HEK293T (cell line): ENCODE measurements around the gene DRAM1.

Experiments used
- CTCF ChIA-PET: fragments of 350-600 bp; formaldehyde crosslinking; extraction: SDS; loops from one replicate; lab custom pipeline; 2021; ENCODE audit warnings: antibody characterized with exemption, inconsistent platforms; lab: Yijun Ruan, JAX
- POLR2A ChIA-PET: fragments of 350-600 bp; formaldehyde crosslinking; extraction: SDS; loops from one replicate; lab custom pipeline; 2020; ENCODE audit warnings: antibody characterized with exemption, inconsistent platforms; lab: Yijun Ruan, JAX
- DNase-seq: peaks from one replicate; pipeline ENCODE4 v3.0.0; 2012; ENCODE audit warnings: mixed read lengths; ENCODE audit errors: extremely low spot score
- ARNT ChIP-seq: fragments of 450-650 bp; IDR thresholded peaks from 2 replicates; pipeline ENCODE4 v1.6.1; 2017; ENCODE audit warnings: mild to moderate bottlenecking
- BHLHE40 ChIP-seq: fragments of 450-650 bp; IDR thresholded peaks from 2 replicates; pipeline ENCODE4 v1.6.1; 2016; ENCODE audit warnings: mild to moderate bottlenecking, moderate library complexity, borderline replicate concordance
- CTBP1 ChIP-seq: fragments of 450-650 bp; IDR thresholded peaks from 2 replicates; pipeline ENCODE4 v1.6.1; 2016; ENCODE audit warnings: borderline replicate concordance
- ELF4 ChIP-seq: fragments of 450-650 bp; IDR thresholded peaks from 2 replicates; pipeline ENCODE4 v1.6.1; 2017; ENCODE audit warnings: antibody characterized with exemption
- FOXA1 ChIP-seq: fragments of 450-650 bp; IDR thresholded peaks from 2 replicates; pipeline ENCODE4 v1.6.1; 2016; ENCODE audit warnings: mild to moderate bottlenecking
- FOXK2 ChIP-seq: fragments of 450-650 bp; IDR thresholded peaks from 2 replicates; pipeline ENCODE4 v1.6.1; 2016; ENCODE audit warnings: mild to moderate bottlenecking
- FOXM1 ChIP-seq: fragments of 450-650 bp; IDR thresholded peaks from 2 replicates; pipeline ENCODE4 v1.6.1; 2017; ENCODE audit warnings: mild to moderate bottlenecking, borderline replicate concordance
- HDGF ChIP-seq: fragments of 450-650 bp; IDR thresholded peaks from 2 replicates; pipeline ENCODE4 v1.6.1; 2017; ENCODE audit warnings: antibody characterized with exemption, borderline replicate concordance
- L3MBTL2 ChIP-seq: fragments of 450-650 bp; conservative IDR thresholded peaks from 2 replicates; pipeline ENCODE4 v1.6.1; 2016; ENCODE audit warnings: mild to moderate bottlenecking
- LEF1 ChIP-seq: fragments of 450-650 bp; IDR thresholded peaks from 2 replicates; pipeline ENCODE4 v1.6.1; 2017; ENCODE audit warnings: mild to moderate bottlenecking, borderline replicate concordance
- NFRKB ChIP-seq: fragments of 450-650 bp; IDR thresholded peaks from 2 replicates; pipeline ENCODE4 v1.6.1; 2016; ENCODE audit warnings: mild to moderate bottlenecking, moderate library complexity
- SP1 ChIP-seq: fragments of 450-650 bp; IDR thresholded peaks from 2 replicates; pipeline ENCODE4 v1.6.1; 2017
- SUZ12 ChIP-seq: fragments of 450-650 bp; IDR thresholded peaks from 2 replicates; pipeline ENCODE4 v1.6.1; 2016; ENCODE audit warnings: mild to moderate bottlenecking
- TARDBP ChIP-seq: fragments of 450-650 bp; IDR thresholded peaks from 2 replicates; pipeline ENCODE4 v1.6.1; 2016
- ZNF384 ChIP-seq: fragments of 450-650 bp; IDR thresholded peaks from 2 replicates; pipeline ENCODE4 v1.6.1; 2016
- TF ChIP-seq, protein P1 (sequence below): fragments of 450-650 bp; IDR thresholded peaks from 2 replicates; pipeline ENCODE4 v1.6.1; 2016

DRAM1 gene

DNA sequence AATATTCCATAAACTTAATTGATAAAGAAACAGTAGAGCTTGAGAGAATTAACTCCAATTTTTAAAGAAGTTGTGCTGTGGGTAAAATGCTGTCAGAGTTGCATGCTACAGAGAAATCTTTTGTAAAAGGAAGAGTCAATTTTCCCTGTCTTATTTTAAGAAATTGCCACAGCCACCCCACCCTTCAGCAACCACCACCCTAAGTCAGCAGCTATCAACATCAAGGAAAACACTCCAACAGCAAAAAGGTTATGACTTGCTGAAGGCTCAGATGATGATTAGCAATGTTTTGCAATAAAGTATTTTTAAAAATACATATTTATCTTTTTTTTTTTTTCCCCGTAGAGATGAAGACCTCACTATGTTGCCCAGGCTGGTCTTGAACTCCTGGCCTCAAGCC lies 6.5 kb upstream of the DRAM1 start:
- TF ChIP-seq FOXM1 (no peak), FOXK2 (no peak), ELF4 (no peak)
- ChIA-PET POLR2A (no interaction called here), CTCF (interaction anchor here (0.6 kb wide), 1 partner anchor 1689 kb away, joined by 4 read pairs; no protein-coding TSS in a partner anchor)
- DNase-seq = no peak

DNA sequence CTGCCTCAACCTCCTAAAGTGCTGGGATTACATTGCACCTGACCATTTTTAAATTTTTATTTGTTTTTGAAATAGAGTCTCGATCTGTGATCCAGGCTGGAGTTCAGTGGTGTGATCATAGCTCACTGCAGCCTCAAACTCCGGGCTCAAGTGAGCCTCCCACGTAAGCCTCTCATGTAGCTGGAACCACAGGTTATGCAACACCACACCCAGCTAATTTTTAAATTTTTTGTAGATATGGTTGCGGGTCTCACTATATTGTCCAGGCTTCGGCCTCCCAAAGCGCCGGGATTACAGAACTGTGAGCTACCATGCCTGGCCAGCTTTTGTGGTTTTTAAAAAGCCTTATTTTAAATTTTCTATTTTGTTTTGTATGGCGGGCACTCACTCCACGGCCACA lies 2.2 kb upstream of the DRAM1 start:
- no peak for DNase-seq
- ChIA-PET POLR2A (interaction anchor here (1.2 kb wide), 1 partner anchor 20 kb away, joined by 3 read pairs; no protein-coding TSS in a partner anchor), CTCF (interaction anchor here (0.7 to 0.8 kb wide), 2 partner anchors 9 to 385 kb away, joined by 3 read pairs; no protein-coding TSS in a partner anchor)
- TF ChIP-seq HDGF (no peak), LEF1 (no peak), SUZ12 (no peak), CTBP1 (no peak), ZNF384 (no peak), TARDBP (no peak), NFRKB (no peak), BHLHE40 (no peak), L3MBTL2 (no peak), ELF4 (no peak), FOXK2 (no peak), SP1 (no peak), FOXA1 (no peak), ARNT (no peak), FOXM1 (no peak)
- TF ChIP-seq, protein P1, sequence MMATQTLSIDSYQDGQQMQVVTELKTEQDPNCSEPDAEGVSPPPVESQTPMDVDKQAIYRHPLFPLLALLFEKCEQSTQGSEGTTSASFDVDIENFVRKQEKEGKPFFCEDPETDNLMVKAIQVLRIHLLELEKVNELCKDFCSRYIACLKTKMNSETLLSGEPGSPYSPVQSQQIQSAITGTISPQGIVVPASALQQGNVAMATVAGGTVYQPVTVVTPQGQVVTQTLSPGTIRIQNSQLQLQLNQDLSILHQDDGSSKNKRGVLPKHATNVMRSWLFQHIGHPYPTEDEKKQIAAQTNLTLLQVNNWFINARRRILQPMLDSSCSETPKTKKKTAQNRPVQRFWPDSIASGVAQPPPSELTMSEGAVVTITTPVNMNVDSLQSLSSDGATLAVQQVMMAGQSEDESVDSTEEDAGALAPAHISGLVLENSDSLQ = no peak

DNA sequence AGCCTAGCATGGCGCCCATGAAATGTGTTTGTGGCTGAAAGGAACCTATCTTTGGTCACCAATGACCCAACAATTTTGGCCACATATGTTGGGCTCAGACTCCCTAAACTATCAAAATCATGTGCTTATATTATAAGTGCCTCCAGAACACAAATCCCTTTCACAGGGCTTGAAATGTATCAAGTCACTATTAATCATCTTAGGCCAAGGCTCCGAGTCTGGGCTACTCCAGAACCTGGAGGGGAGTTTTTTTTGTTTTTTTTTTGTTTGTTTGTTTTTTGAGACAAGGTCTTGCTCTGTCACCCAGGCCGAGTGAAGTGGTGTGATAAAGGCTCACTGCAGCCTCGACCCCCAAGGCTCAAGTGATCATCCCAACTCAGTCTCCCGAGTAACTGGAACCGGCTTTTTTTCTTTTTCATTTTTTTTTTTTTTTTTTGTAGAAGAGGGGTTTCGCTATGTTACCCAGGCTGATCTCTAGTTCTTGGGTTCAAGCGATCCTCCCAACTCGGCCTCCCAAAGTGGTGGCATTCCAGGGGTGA lies 989 bp upstream of the DRAM1 start:
- ChIA-PET CTCF (no interaction called here), POLR2A (no interaction called here)
- no peak for TF ChIP-seq HDGF
- TF ChIP-seq SUZ12 = no peak
- TF ChIP-seq NFRKB = no peak
- no peak for TF ChIP-seq ZNF384
- TF ChIP-seq FOXM1 = no peak
- TF ChIP-seq TARDBP = no peak
- no peak for TF ChIP-seq LEF1
- DNase-seq = no peak

DNA sequence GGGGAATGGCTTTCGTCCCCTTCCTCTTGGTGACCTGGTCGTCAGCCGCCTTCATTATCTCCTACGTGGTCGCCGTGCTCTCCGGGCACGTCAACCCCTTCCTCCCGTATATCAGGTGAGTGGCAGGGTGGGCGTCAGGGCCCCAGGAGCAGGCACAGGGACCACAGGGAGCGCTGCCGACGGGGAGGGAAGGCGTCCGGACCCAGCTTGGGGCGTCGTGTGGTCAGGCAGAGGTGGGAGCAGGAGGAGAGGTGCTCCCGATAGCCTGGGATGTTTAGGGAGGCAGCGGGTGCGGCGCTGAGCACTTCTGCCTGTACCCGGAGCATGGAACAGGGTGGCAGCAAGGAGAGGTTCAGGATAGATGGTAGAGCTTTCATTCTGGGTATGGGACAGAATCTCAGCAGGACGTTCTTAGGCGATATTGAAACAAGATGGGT lies 444 bp downstream of the DRAM1 start:
- POLR2A ChIA-PET = interaction anchor here (1.0 kb wide), 1 partner anchor 22 kb away, joined by 4 read pairs; no protein-coding TSS in a partner anchor
- no peak for TF ChIP-seq NFRKB
- TF ChIP-seq TARDBP = no peak
- TF ChIP-seq ARNT = no peak
- no peak for TF ChIP-seq FOXA1
- TF ChIP-seq FOXK2 = no peak
- peak; percentile 53 for TF ChIP-seq L3MBTL2
- DNase-seq = peak; percentile 16
- CTCF ChIA-PET = interaction anchor here (1.3 kb wide), 2 partner anchors 21 to 38 kb away, joined by 3 to 4 read pairs; no protein-coding TSS in a partner anchor

DNA sequence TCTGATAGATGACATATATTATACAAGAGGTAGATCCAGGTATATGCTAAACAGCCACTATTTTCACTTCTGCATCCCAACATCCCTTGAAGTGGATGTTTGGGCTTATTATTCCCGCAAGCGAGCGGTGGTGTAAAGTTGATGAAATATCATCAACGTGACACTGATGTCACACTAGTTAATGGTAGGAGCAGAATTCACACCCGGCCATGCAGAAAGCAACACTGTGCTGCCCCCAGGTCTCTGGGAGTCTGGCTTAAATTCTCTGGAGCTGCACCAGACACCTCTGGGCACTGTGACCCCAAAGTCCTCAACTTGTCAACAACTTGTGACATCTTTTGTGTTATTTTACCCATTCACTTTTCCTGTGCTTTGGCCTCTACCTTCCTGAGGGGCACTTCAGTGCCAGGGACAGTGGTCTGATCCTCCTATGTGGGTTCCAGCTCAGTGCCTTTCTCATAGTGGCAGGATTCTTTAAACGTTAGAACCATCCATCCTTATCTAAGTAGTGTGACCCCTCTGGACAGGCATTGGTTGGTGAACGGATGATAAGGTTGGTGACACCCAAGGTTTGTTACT lies 952 bp downstream of the DRAM1 start:
- no peak for TF ChIP-seq TARDBP
- no peak for TF ChIP-seq ARNT
- no peak for TF ChIP-seq L3MBTL2
- no peak for TF ChIP-seq SP1
- no peak for TF ChIP-seq FOXK2
- TF ChIP-seq, protein P1 = no peak
- TF ChIP-seq SUZ12 = no peak
- no peak for TF ChIP-seq ELF4
- TF ChIP-seq FOXM1 = no peak
- ChIA-PET POLR2A (no interaction called here), CTCF (interaction anchor here (1.3 kb wide), 2 partner anchors 20 to 38 kb away, joined by 3 to 4 read pairs; no protein-coding TSS in a partner anchor)
- no peak for DNase-seq

DNA sequence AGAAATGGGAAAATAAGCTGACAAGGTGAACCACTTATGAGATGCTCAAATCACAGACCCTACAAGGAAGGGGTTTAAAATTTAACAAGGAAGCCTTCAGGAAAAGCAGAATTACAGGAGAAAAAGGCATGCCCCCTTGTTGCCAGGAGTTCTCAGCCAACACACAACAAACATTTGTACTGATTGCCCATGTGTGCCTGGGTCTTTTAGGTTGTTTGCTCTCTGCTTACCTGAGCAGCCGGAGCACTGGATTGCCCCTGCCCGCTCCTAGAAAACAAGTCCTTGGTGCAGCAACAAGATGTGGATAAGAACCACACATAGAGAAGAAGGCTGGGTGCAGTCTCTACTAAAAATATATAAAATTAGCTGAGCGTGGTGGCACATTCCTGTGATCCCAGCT lies 3.4 kb downstream of the DRAM1 start:
- TF ChIP-seq LEF1 = no peak
- no peak for TF ChIP-seq FOXK2
- no peak for TF ChIP-seq HDGF
- CTCF ChIA-PET = interaction anchor here (1.8 kb wide), 1 partner anchor 41 kb away, joined by 4 read pairs; no protein-coding TSS in a partner anchor
- POLR2A ChIA-PET = no interaction called here
- no peak for DNase-seq

DNA sequence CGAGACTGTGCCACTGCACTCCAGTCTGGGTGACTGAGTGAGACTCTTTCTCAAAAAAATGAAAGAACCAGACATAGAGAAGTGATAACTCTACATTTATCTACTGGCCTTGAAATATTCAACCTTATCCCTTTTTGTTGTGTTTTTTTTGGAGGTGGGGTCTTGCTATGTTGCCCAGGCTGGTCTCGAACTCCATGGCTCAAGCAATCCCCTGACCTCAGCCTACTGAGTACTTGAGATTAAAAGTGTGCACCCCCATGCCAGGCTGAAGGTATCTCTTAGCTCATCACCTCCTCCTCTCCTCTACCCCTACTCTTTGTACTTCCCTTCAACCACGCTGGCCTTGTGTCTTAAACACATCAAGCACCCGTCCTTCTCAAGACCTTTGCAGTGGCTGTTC lies 3.8 kb downstream of the DRAM1 start:
- no peak for TF ChIP-seq ZNF384
- TF ChIP-seq FOXA1 = no peak
- no peak for TF ChIP-seq FOXM1
- TF ChIP-seq ELF4 = no peak
- TF ChIP-seq LEF1 = no peak
- TF ChIP-seq SP1 = no peak
- no peak for TF ChIP-seq L3MBTL2
- TF ChIP-seq HDGF = no peak
- TF ChIP-seq SUZ12 = no peak
- TF ChIP-seq CTBP1 = no peak
- POLR2A ChIA-PET = no interaction called here
- DNase-seq = no peak
- CTCF ChIA-PET = interaction anchor here (1.8 kb wide), 1 partner anchor 41 kb away, joined by 4 read pairs; no protein-coding TSS in a partner anchor
